Measurements from ENCODE around the gene TNFSF13B. TPM values are rescaled to one million over a fixed set of nuclear protein-coding genes. Genes with fewer than 3 reads are reported as not detected.

Gene TNFSF13B
- total and polyA plus RNA-seq, 2 of the 8 experiments (the other 6 are each of a cell fraction or from before 2014, with no cell fraction given): not detected

GRCh38 chr13:108350579-108350978 is 81.1 kb downstream of the TNFSF13B start:
- H3K23ac ChIP-seq (ENCODE audit: insufficient read length): no peak overlapping the region
- WGBS, 2 experiments (ENCODE audit: extremely low coverage in 1 of 2, insufficient coverage in 1 of 2, insufficient read length in 1 of 2, insufficient replicate concordance in 2 of 2, low coverage in 1 of 2, low lambda C conversion rate in 2 of 2, missing lambda C conversion rate in 1 of 2): 92% methylated on average over 9 of the region's 9 CpGs; no CpG with 5 or more reads in 1 of the 2 experiments
- H3K27ac ChIP-seq (ENCODE audit: low read depth, low read length): no peak overlapping the region
- no peak overlapping the region for H2AFZ ChIP-seq (ENCODE audit: low read length)
- H3K36me3 ChIP-seq (ENCODE audit: control insufficient read depth in 2 of 4, insufficient read depth in 4 of 4, low read length in 3 of 4): no peaks in the 10 kb centered on the region
- no peaks in the 10 kb centered on the region; the same call in 1 of the 2 replicates for H3K23me2 ChIP-seq (ENCODE audit: low read depth, low read length)
- DNase-seq (ENCODE audit: low read depth in 1 of 2, low spot score in 2 of 2) (no peak), FAIRE-seq (no peak)
- TF ChIP-seq JUND (IDR thresholded peaks at IDR 0.05; ENCODE audit: low read length): no peak
- no peak for TF ChIP-seq SP2 (IDR thresholded peaks at IDR 0.05; ENCODE audit: low read length)
- no peak for TF ChIP-seq USF2 (IDR thresholded peaks at IDR 0.05; ENCODE audit: low read length)
- TF ChIP-seq PHF8 (conservative IDR thresholded peaks at IDR 0.05; ENCODE audit: low read depth, low read length): no peak
- no peak for TF ChIP-seq EGR1 (IDR thresholded peaks at IDR 0.05; ENCODE audit: borderline replicate concordance, low read depth, low read length)
- TF ChIP-seq CREB1 (IDR thresholded peaks at IDR 0.05): no peak
- no peak for TF ChIP-seq TAF7 (optimal IDR thresholded peaks at IDR 0.05; ENCODE audit: borderline replicate concordance, low read depth, low read length)
- no peak overlapping the region for H3K9ac ChIP-seq (replicated peaks in 1 of 4; ENCODE audit: extremely low read depth in 1 of 4, low read depth in 3 of 4, low read length in 3 of 4)
- H3K9me3 ChIP-seq (ENCODE audit: insufficient read depth in 2 of 2, low read depth in 1 of 2, low read length in 1 of 2): no peaks in the 10 kb centered on the region
- no peak overlapping the region for H4K8ac ChIP-seq (ENCODE audit: extremely low read depth, insufficient read depth, low read length)
- H3K27me3 ChIP-seq (replicated peaks in 1 of 4; ENCODE audit: control insufficient read depth in 3 of 4, extremely low read depth in 1 of 4, insufficient read depth in 3 of 4, low read length in 3 of 4): no peaks in the 10 kb centered on the region
- no peak overlapping the region for H2AK5ac ChIP-seq (ENCODE audit: low read depth, low read length)
- H3K79me1 ChIP-seq (ENCODE audit: low read depth, low read length): no peaks in the 10 kb centered on the region
- H4K5ac ChIP-seq (ENCODE audit: insufficient read length, low read depth, low read length): no peak overlapping the region
- no peak overlapping the region for H2BK20ac ChIP-seq (ENCODE audit: low read length)
- no peak overlapping the region for H2BK5ac ChIP-seq (ENCODE audit: low read depth, low read length)
- no peak overlapping the region for H3K4me3 ChIP-seq (ENCODE audit: extremely low read depth in 1 of 4, insufficient read depth in 2 of 4, low read depth in 3 of 4, low read length in 4 of 4)
- no peaks in the 10 kb centered on the region for H3K4me1 ChIP-seq (replicated peaks in 1 of 4; ENCODE audit: control insufficient read depth in 3 of 4, insufficient read depth in 4 of 4, low read length in 3 of 4)
- no peak overlapping the region for H4K91ac ChIP-seq (replicated peaks; ENCODE audit: insufficient read length, low read length)
- no peak overlapping the region for H3K4ac ChIP-seq (replicated peaks; ENCODE audit: insufficient read length, low read depth, low read length)
- H3K18ac ChIP-seq (ENCODE audit: extremely low read depth, low read length): no peak overlapping the region
- ChIA-PET CTCF (ENCODE audit: partially characterized antibody) (interaction anchor here (0.7 to 1.6 kb wide), 3 partner anchors 10 to 158 kb away, joined by 3 to 5 read pairs (median 4); no protein-coding TSS in a partner anchor), POLR2A (ENCODE audit: partially characterized antibody) (no interaction called here)
- no peak overlapping the region for H2BK12ac ChIP-seq (ENCODE audit: low read depth, low read length)
- H2BK15ac ChIP-seq (ENCODE audit: low read length): no peak overlapping the region
- no peaks in the 10 kb centered on the region for H4K20me1 ChIP-seq (replicated peaks in 1 of 2; ENCODE audit: control insufficient read depth in 1 of 2, insufficient read depth in 2 of 2, low read length in 2 of 2)
- H3K14ac ChIP-seq (ENCODE audit: insufficient read length): no peak overlapping the region
- H3K56ac ChIP-seq (replicated peaks; ENCODE audit: insufficient read length, low read depth, low read length): no peak overlapping the region
- no peak overlapping the region for H2BK120ac ChIP-seq (replicated peaks; ENCODE audit: low read depth, low read length)
- H3K79me2 ChIP-seq (ENCODE audit: control insufficient read depth in 1 of 2, insufficient read depth in 2 of 2, low read length in 2 of 2): no peaks in the 10 kb centered on the region
- no peak overlapping the region for H3K4me2 ChIP-seq (ENCODE audit: insufficient read depth in 1 of 2, low read depth in 2 of 2, low read length in 2 of 2)

Measured in H1 (cell line).